Lower leg skin (tissue), 3 donors: ENCODE data around the gene SLC10A3.

Experiments
- CTCF ChIP-seq, 3 donors: fragments of 450-650 bp; IDR thresholded peaks; one replicate each; pipeline ENCODE4 v1.5.1; 2016; ENCODE audit warnings: antibody characterized with exemption in 3 of 3, mild to moderate bottlenecking in 3 of 3, moderate library complexity in 2 of 3
- POLR2A ChIP-seq, 2 donors: fragments of 450-650 bp; IDR thresholded peaks; one replicate each; pipeline ENCODE4 v1.6.1; 2016 to 2017; ENCODE audit warnings: antibody characterized with exemption in 2 of 2, mild to moderate bottlenecking in 1 of 2, moderate library complexity in 1 of 2

- no peak for TF ChIP-seq POLR2A (IDR thresholded peaks at IDR 0.05)
- TF ChIP-seq CTCF (IDR thresholded peaks at IDR 0.05) = no peak
Measured at GRCh38 chrX:154481911-154482601, 8.4 kb downstream of the SLC10A3 start.
